Measurements from ENCODE around the gene GOLGA6L10. TPM values are rescaled to one million over a fixed set of nuclear protein-coding genes. Genes with fewer than 3 reads are reported as not detected.
A peak's percentile ranks its signal among the peaks of the same experiment; 100 is the strongest.
"Not testable (repeated sequence)": the region's sequence is repeated elsewhere in the genome, so short reads cannot be mapped to it uniquely, and the experiment has no call there.

The GOLGA6L10 gene
- total RNA-seq, 1 donor from 2014 or later = 0.30 TPM

GRCh38 chr15:82300883-82301282 is 48.4 kb downstream of the GOLGA6L10 start:
- H3K27ac Mint-ChIP-seq (ENCODE audit: unreplicated experiment) = peak overlapping the region; percentile 41
- no peak for DNase-seq (ENCODE audit: low read depth)

GRCh38 chr15:82300326-82300725 is 48.9 kb downstream of the GOLGA6L10 start:
- H3K4me1 Mint-ChIP-seq (ENCODE audit: low read depth, unreplicated experiment); H3K4me3 Mint-ChIP-seq (ENCODE audit: unreplicated experiment); H3K27me3 ChIP-seq (ENCODE audit: insufficient read depth, low read length); H3K4me1 ChIP-seq (ENCODE audit: insufficient read depth, low read length); H4K20me1 ChIP-seq (ENCODE audit: insufficient read depth, low read length); H3K79me2 ChIP-seq (ENCODE audit: insufficient read depth, low read length); H2AFZ ChIP-seq (ENCODE audit: low read depth, low read length); FAIRE-seq; H3K27ac Mint-ChIP-seq (ENCODE audit: unreplicated experiment); DNase-seq (ENCODE audit: low read depth); H3K9me3 Mint-ChIP-seq (ENCODE audit: unreplicated experiment); H3K27ac ChIP-seq (ENCODE audit: low read depth, low read length); H3K9me3 ChIP-seq (ENCODE audit: insufficient read depth, low read depth, low read length); H3K4me3 ChIP-seq (ENCODE audit: insufficient read depth, low read depth, low read length); H3K36me3 ChIP-seq (ENCODE audit: insufficient read depth, low read length); H3K36me3 Mint-ChIP-seq (ENCODE audit: low read depth, unreplicated experiment); H3K9ac ChIP-seq (ENCODE audit: low read length); H3K4me2 ChIP-seq (ENCODE audit: low read length): not testable (repeated sequence)
- peaks cover 28% of the 10 kb centered on the region for H3K27me3 Mint-ChIP-seq (ENCODE audit: low read depth, unreplicated experiment)

More at GRCh38 chr15:82300883-82301282, 48.4 kb downstream of the GOLGA6L10 start:
- Histone ChIP-seq H3K79me2 (ENCODE audit: insufficient read depth, low read length) (no peaks in the 10 kb centered on the region), H3K9me3 (ENCODE audit: insufficient read depth, low read depth, low read length) (no peaks in the 10 kb centered on the region), H3K9ac (ENCODE audit: low read length) (no peak overlapping the region), H2AFZ (ENCODE audit: low read depth, low read length) (no peak overlapping the region), H3K36me3 (ENCODE audit: insufficient read depth, low read length) (no peaks in the 10 kb centered on the region), H3K27me3 (ENCODE audit: insufficient read depth, low read length) (no peaks in the 10 kb centered on the region), H3K4me2 (ENCODE audit: low read length) (no peak overlapping the region), H3K27ac (ENCODE audit: low read depth, low read length) (no peak overlapping the region), H4K20me1 (ENCODE audit: insufficient read depth, low read length) (no peaks in the 10 kb centered on the region), H3K4me3 (ENCODE audit: insufficient read depth, low read depth, low read length) (no peak overlapping the region), H3K4me1 (ENCODE audit: insufficient read depth, low read length) (no peaks in the 10 kb centered on the region)
- no peak for TF ChIP-seq EZH2 (IDR thresholded peaks at IDR 0.05; ENCODE audit: insufficient read depth, low read length)
- no peak for TF ChIP-seq CTCF (IDR thresholded peaks at IDR 0.05; ENCODE audit: insufficient read depth, low read depth, low read length)
- Mint-ChIP-seq H3K27me3 (ENCODE audit: low read depth, unreplicated experiment) (peaks cover 28% of the 10 kb centered on the region), H3K4me3 (ENCODE audit: unreplicated experiment) (no peak overlapping the region), H3K36me3 (ENCODE audit: low read depth, unreplicated experiment) (no peaks in the 10 kb centered on the region), H3K9me3 (ENCODE audit: unreplicated experiment) (no peaks in the 10 kb centered on the region), H3K4me1 (ENCODE audit: low read depth, unreplicated experiment) (peaks cover 7% of the 10 kb centered on the region)
- FAIRE-seq = no peak

- not testable (repeated sequence) for DNase-seq (ENCODE audit: low read depth); H3K9me3 ChIP-seq (ENCODE audit: insufficient read depth, low read depth, low read length); FAIRE-seq; H4K20me1 ChIP-seq (ENCODE audit: insufficient read depth, low read length); H2AFZ ChIP-seq (ENCODE audit: low read depth, low read length); H3K27ac Mint-ChIP-seq (ENCODE audit: unreplicated experiment); H3K27me3 ChIP-seq (ENCODE audit: insufficient read depth, low read length); H3K9me3 Mint-ChIP-seq (ENCODE audit: unreplicated experiment); H3K4me1 Mint-ChIP-seq (ENCODE audit: low read depth, unreplicated experiment); H3K4me3 Mint-ChIP-seq (ENCODE audit: unreplicated experiment); H3K4me1 ChIP-seq (ENCODE audit: insufficient read depth, low read length); H3K36me3 Mint-ChIP-seq (ENCODE audit: low read depth, unreplicated experiment); H3K4me2 ChIP-seq (ENCODE audit: low read length); H3K36me3 ChIP-seq (ENCODE audit: insufficient read depth, low read length); H3K9ac ChIP-seq (ENCODE audit: low read length); H3K4me3 ChIP-seq (ENCODE audit: insufficient read depth, low read depth, low read length); H3K79me2 ChIP-seq (ENCODE audit: insufficient read depth, low read length); H3K27ac ChIP-seq (ENCODE audit: low read depth, low read length)
- peaks cover 23% of the 10 kb centered on the region for H3K27me3 Mint-ChIP-seq (ENCODE audit: low read depth, unreplicated experiment)
These were observed 49.8 kb downstream of the GOLGA6L10 start for GRCh38 chr15:82299511-82299914.

GRCh38 chr15:82298520-82298919 is 50.8 kb downstream of the GOLGA6L10 start:
- FAIRE-seq (no peak), DNase-seq (ENCODE audit: low read depth) (peak; percentile 1)
- H3K4me3 Mint-ChIP-seq (ENCODE audit: unreplicated experiment) = no peak overlapping the region
- no peak overlapping the region for H3K27ac ChIP-seq (ENCODE audit: low read depth, low read length)
- H3K27me3 ChIP-seq (ENCODE audit: insufficient read depth, low read length) = no peaks in the 10 kb centered on the region
- H3K4me3 ChIP-seq (ENCODE audit: insufficient read depth, low read depth, low read length) = no peak overlapping the region
- H3K36me3 ChIP-seq (ENCODE audit: insufficient read depth, low read length) = no peaks in the 10 kb centered on the region
- no peaks in the 10 kb centered on the region for H3K4me1 ChIP-seq (ENCODE audit: insufficient read depth, low read length)
- H2AFZ ChIP-seq (ENCODE audit: low read depth, low read length) = peak overlapping the region; percentile 60
- H3K9ac ChIP-seq (ENCODE audit: low read length) = no peak overlapping the region
- H3K79me2 ChIP-seq (ENCODE audit: insufficient read depth, low read length) = no peaks in the 10 kb centered on the region
- no peaks in the 10 kb centered on the region for H4K20me1 ChIP-seq (ENCODE audit: insufficient read depth, low read length)
- H3K27me3 Mint-ChIP-seq (ENCODE audit: low read depth, unreplicated experiment) = peaks cover 25% of the 10 kb centered on the region
- H3K9me3 Mint-ChIP-seq (ENCODE audit: unreplicated experiment) = no peaks in the 10 kb centered on the region
- H3K27ac Mint-ChIP-seq (ENCODE audit: unreplicated experiment) = no peak overlapping the region
- peaks cover 11% of the 10 kb centered on the region for H3K4me1 Mint-ChIP-seq (ENCODE audit: low read depth, unreplicated experiment)
- H3K4me2 ChIP-seq (ENCODE audit: low read length) = peak overlapping the region; percentile 63
- no peak for TF ChIP-seq CTCF (IDR thresholded peaks at IDR 0.05; ENCODE audit: insufficient read depth, low read depth, low read length)
- no peak for TF ChIP-seq EZH2 (IDR thresholded peaks at IDR 0.05; ENCODE audit: insufficient read depth, low read length)
- H3K9me3 ChIP-seq (ENCODE audit: insufficient read depth, low read depth, low read length) = no peaks in the 10 kb centered on the region
- no peaks in the 10 kb centered on the region for H3K36me3 Mint-ChIP-seq (ENCODE audit: low read depth, unreplicated experiment)

Measured in astrocyte (in vitro differentiated cells and primary cell).